IMR-90 (cell line): Measurements from ENCODE around the gene R3HDML. TPM values are rescaled to one million over a fixed set of nuclear protein-coding genes. Genes with fewer than 3 reads are reported as not detected.

ENCODE experiments used
- ATAC-seq: fragments of 200-7000 bp; cut with Tn5 transposase; 2 replicates; pipeline ENCODE4 v1.9.1; 2020; ENCODE audit warnings: low read depth, mild to moderate bottlenecking, moderate library complexity
- BruUV-seq: library from RNA; stranded (reverse); fragments of 400-500 nt; replicated peaks from 2 replicates; lab custom pipeline; 2021; lab: Mats Ljungman, UMichigan
- CTCF ChIA-PET: fragments of 300-600 bp; formaldehyde crosslinking; extraction: SDS; loops from one replicate; lab custom pipeline; 2021; ENCODE audit warnings: antibody characterized with exemption; lab: Yijun Ruan, JAX
- POLR2A ChIA-PET: fragments of 300-600 bp; sonication (Branson Sonifier 250); formaldehyde crosslinking; loops from one replicate; lab custom pipeline; 2022; ENCODE audit warnings: antibody characterized with exemption; ENCODE audit not compliant: unreplicated experiment; lab: Charles Lee
- DNase-seq: peaks from one replicate; pipeline ENCODE4 v3.0.0; 2013
- H2AFZ ChIP-seq: replicated peaks from 2 replicates; pipeline ENCODE3; 2013; ENCODE audit warnings: low read length, mild to moderate bottlenecking; ENCODE audit not compliant: poor library complexity
- H2AK5ac ChIP-seq: 2 replicates; pipeline ENCODE4 v1.6.1; 2013; ENCODE audit warnings: low read depth, low read length, inconsistent platforms
- H2AK9ac ChIP-seq: replicated peaks from 2 replicates; pipeline ENCODE3; 2013; ENCODE audit warnings: mild to moderate bottlenecking, low read depth, low read length, moderate library complexity; ENCODE audit not compliant: poor library complexity
- H2BK120ac ChIP-seq: 2 replicates; pipeline ENCODE4 v1.6.1; 2013; ENCODE audit warnings: low read depth, low read length, inconsistent platforms
- H2BK15ac ChIP-seq: 3 replicates; pipeline ENCODE4 v1.6.1; 2013; ENCODE audit warnings: low read depth, low read length, inconsistent platforms
- H2BK20ac ChIP-seq: 2 replicates; pipeline ENCODE4 v1.6.1; 2013; ENCODE audit warnings: low read depth, mild to moderate bottlenecking, inconsistent platforms, low read length, moderate library complexity
- H2BK5ac ChIP-seq: 2 replicates; pipeline ENCODE4 v1.6.1; 2013; ENCODE audit warnings: mild to moderate bottlenecking, low read depth, low read length, inconsistent platforms; ENCODE audit not compliant: poor library complexity, severe bottlenecking
- H3K14ac ChIP-seq: replicated peaks from 2 replicates; pipeline ENCODE4 v1.6.1; 2013; ENCODE audit warnings: low read depth, low read length, inconsistent platforms
- H3K18ac ChIP-seq: 2 replicates; pipeline ENCODE4 v1.6.1; 2013; ENCODE audit warnings: low read depth, low read length, control low read depth
- H3K23ac ChIP-seq: 2 replicates; pipeline ENCODE4 v1.6.1; 2013; ENCODE audit warnings: low read depth, low read length, inconsistent platforms
- H3K27ac ChIP-seq: 2 replicates; pipeline ENCODE4 v1.5.1; 2013; ENCODE audit warnings: mild to moderate bottlenecking, control low read depth, low read length; ENCODE audit not compliant: insufficient read depth
- H3K27me3 ChIP-seq: 2 replicates; pipeline ENCODE4 v1.6.1; 2013; ENCODE audit warnings: low read length; ENCODE audit not compliant: control insufficient read depth, insufficient read depth
- H3K36me3 ChIP-seq: 2 replicates; pipeline ENCODE4 v1.6.1; 2013; ENCODE audit warnings: low read length, mixed read lengths; ENCODE audit not compliant: control insufficient read depth, insufficient read depth
- H3K4ac ChIP-seq: 2 replicates; pipeline ENCODE4 v1.6.1; 2013; ENCODE audit warnings: low read depth, low read length, inconsistent platforms
- H3K4me1 ChIP-seq: 2 replicates; pipeline ENCODE4 v1.6.1; 2013; ENCODE audit warnings: low read length, mixed read lengths; ENCODE audit not compliant: control insufficient read depth, insufficient read depth
- H3K4me2 ChIP-seq: 2 replicates; pipeline ENCODE4 v1.6.1; 2013; ENCODE audit warnings: low read depth, mild to moderate bottlenecking, control low read depth, low read length, moderate library complexity
- H3K4me3 ChIP-seq: 2 replicates; pipeline ENCODE4 v1.5.1; 2013; ENCODE audit warnings: low read depth, mild to moderate bottlenecking, control low read depth, low read length, moderate library complexity; ENCODE audit not compliant: insufficient read depth
- H3K56ac ChIP-seq: 2 replicates; pipeline ENCODE4 v1.6.1; 2013; ENCODE audit warnings: low read length, inconsistent platforms; ENCODE audit not compliant: insufficient read depth; ENCODE audit errors: extremely low read depth
- H3K79me1 ChIP-seq, 2 experiments: 2 replicates each; pipeline ENCODE4 v1.6.1; 2013; ENCODE audit warnings: low read length in 2 of 2, inconsistent platforms in 1 of 2, low read depth in 1 of 2
- H3K9ac ChIP-seq: 2 replicates; pipeline ENCODE4 v1.6.1; 2013; ENCODE audit warnings: low read depth, low read length, control low read depth
- H3K9me1 ChIP-seq: 2 replicates; pipeline ENCODE4 v1.6.1; 2013; ENCODE audit warnings: low read length, inconsistent platforms; ENCODE audit not compliant: insufficient read depth
- H3K9me3 ChIP-seq: 2 replicates; pipeline ENCODE4 v1.6.1; 2013; ENCODE audit warnings: low read length; ENCODE audit not compliant: control insufficient read depth, insufficient read depth
- H4K20me1 ChIP-seq: 2 replicates; pipeline ENCODE4 v1.6.1; 2013; ENCODE audit warnings: low read length, inconsistent platforms; ENCODE audit not compliant: insufficient read depth
- H4K5ac ChIP-seq: 2 replicates; pipeline ENCODE4 v1.6.1; 2013; ENCODE audit warnings: mild to moderate bottlenecking, low read depth, low read length, control low read depth
- H4K8ac ChIP-seq, 2 experiments: 2 replicates each; pipeline ENCODE4 v1.6.1; 2013; ENCODE audit warnings: low read depth in 2 of 2, low read length in 2 of 2, control low read depth in 1 of 2, inconsistent platforms in 1 of 2
- H4K91ac ChIP-seq: 2 replicates; pipeline ENCODE4 v1.6.1; 2013; ENCODE audit warnings: low read depth, low read length, inconsistent platforms; ENCODE audit not compliant: insufficient read depth
- CHD1 ChIP-seq: IDR thresholded peaks from 2 replicates; pipeline ENCODE4 v1.6.1; 2012; ENCODE audit warnings: low read depth, low read length, improper control_type of control experiment
- ELK1 ChIP-seq: fragments of 150-350 bp; IDR thresholded peaks from 2 replicates; pipeline ENCODE4 v1.6.1; 2016; ENCODE audit warnings: low read depth, mild to moderate bottlenecking, low read length, moderate library complexity, borderline replicate concordance
- FOS ChIP-seq: fragments of 150-350 bp; IDR thresholded peaks from 2 replicates; pipeline ENCODE4 v1.6.1; 2016; ENCODE audit warnings: low read depth, low read length
- MXI1 ChIP-seq: IDR thresholded peaks from 2 replicates; pipeline ENCODE4 v1.6.1; 2012; ENCODE audit warnings: low read depth, mild to moderate bottlenecking, low read length, moderate library complexity, borderline replicate concordance
- POLR2A ChIP-seq: IDR thresholded peaks from 2 replicates; pipeline ENCODE4 v1.6.1; 2012; ENCODE audit warnings: mild to moderate bottlenecking, low read depth, low read length
- RFX5 ChIP-seq: IDR thresholded peaks from 2 replicates; pipeline ENCODE4 v1.8.0; 2012; ENCODE audit warnings: low read depth, mild to moderate bottlenecking, low read length, moderate library complexity
- WGBS, 2 experiments: methylation state at CpG; one replicate each; pipeline versions ENCODE4 v1.1.5 to v1.1.7; 2013; ENCODE audit warnings: missing lambda C conversion rate in 2 of 2; ENCODE audit not compliant: insufficient read length in 1 of 2; ENCODE audit errors: extremely low coverage in 2 of 2; 5-methylcytosine and 5-hydroxymethylcytosine counted together
- dilution Hi-C: fragments of 300-500 bp; cut with HindIII; formaldehyde crosslinking; loops from one replicate; pipeline ENCODE4 v1.14.3; 2018; ENCODE audit warnings: low sequenced_read_pairs; ENCODE audit not compliant: unreplicated experiment
- in situ Hi-C: fragments of 300-500 bp; cut with MboI; formaldehyde crosslinking; loops from 3 replicates; pipeline ENCODE4 v1.14.3; 2019; ENCODE audit warnings: low sequenced_read_pairs, inconsistent platforms, mixed read lengths
- intact Hi-C: fragments of 100-400 bp; cut with micrococcal nuclease; formaldehyde crosslinking; loops from 2 replicates; pipeline ENCODE4 v1.10.0; 2022
- polyA plus RNA-seq, 3 experiments: library from polyadenylated mRNA; depleted of rRNA; stranded (reverse); fragments of >200 nt; gene quantifications; 2 replicates each; pipeline ENCODE4 v1.2.3, GENCODE V29; 2012; ENCODE audit warnings: low replicate concordance in 1 of 3
- total RNA-seq: library from RNA; depleted of rRNA; stranded (reverse); fragments of >200 nt; gene quantifications from 2 replicates; pipeline ENCODE4 v1.2.3, GENCODE V29; 2012

The R3HDML gene
- total and polyA plus RNA-seq, 2 of the 4 experiments (the other 2 are of a cell fraction), result not detected

DNA sequence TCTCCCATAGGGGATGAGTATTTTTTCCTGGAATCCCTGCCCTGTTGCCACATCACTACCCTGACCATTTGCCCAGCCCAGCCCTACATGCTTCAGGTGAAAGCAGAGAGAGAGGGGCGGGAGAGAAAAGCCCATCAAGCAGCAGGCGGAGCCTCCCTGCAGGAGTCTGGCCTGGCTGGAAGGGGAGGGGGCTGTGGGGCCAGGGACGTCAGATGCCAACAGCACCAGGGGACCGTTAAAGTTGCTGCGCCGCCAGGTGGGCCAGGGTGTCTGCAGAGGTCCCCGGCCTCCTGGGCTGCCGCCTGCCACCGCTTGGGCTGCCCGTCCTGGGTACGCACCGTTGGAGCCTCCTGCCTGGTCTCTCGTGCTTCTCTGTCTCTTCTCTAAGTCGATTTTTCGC, 757 bp upstream of the R3HDML start:
- ATAC-seq (no peak), DNase-seq (no peak)
- Histone ChIP-seq H3K79me1 (no peaks in the 10 kb centered on the region), H3K4ac (no peak overlapping the region), H4K91ac (no peak overlapping the region), H4K5ac (no peak overlapping the region), H3K9me3 (no peaks in the 10 kb centered on the region), H3K4me2 (no peak overlapping the region), H3K36me3 (no peaks in the 10 kb centered on the region), H3K9ac (no peak overlapping the region), H2AFZ (no peak overlapping the region), H2BK120ac (no peak overlapping the region), H2BK15ac (no peak overlapping the region), H2BK5ac (no peak overlapping the region), H2BK20ac (no peak overlapping the region), H3K14ac (no peak overlapping the region), H4K20me1 (no peaks in the 10 kb centered on the region), H3K56ac (no peak overlapping the region), H3K23ac (no peak overlapping the region), H2AK5ac (no peak overlapping the region), H2AK9ac (no peak overlapping the region), H3K27ac (no peak overlapping the region), H3K18ac (no peak overlapping the region), H3K27me3 (peaks cover 45% of the 10 kb centered on the region), H4K8ac (no peak overlapping the region), H3K4me1 (no peaks in the 10 kb centered on the region), H3K9me1 (no peaks in the 10 kb centered on the region), H3K4me3 (no peak overlapping the region)
- WGBS, 2 experiments, result 9% methylated on average over 11 of the region's 15 CpGs; no CpG with 5 or more reads in 1 of the 2 experiments
- TF ChIP-seq RFX5 (no peak), FOS (no peak), ELK1 (no peak), MXI1 (no peak), POLR2A (no peak), CHD1 (no peak)
- dilution Hi-C loops, result no loop called here
- intact Hi-C loops, result no loop called here
- in situ Hi-C loops, result no loop called here
- ChIA-PET CTCF (no interaction called here), POLR2A (no interaction called here)
- BruUV-seq, result no TSS peak
